Tibial nerve (tissue), 4 donors: ENCODE data around the gene LLGL2. TPM values are rescaled to one million over a fixed set of nuclear protein-coding genes. Genes with fewer than 3 reads are reported as not detected.

ENCODE experiments used
- DNase-seq, 2 donors: peaks; one replicate each; pipeline ENCODE4 v3.0.0-alpha.2; 2019; ENCODE audit warnings: low spot score in 2 of 2
- H3K27ac ChIP-seq, 4 donors: fragments of 200-600 bp; sonication (generic) in 3 of 4; one replicate each; pipeline ENCODE4 v1.5.1; 2017 to 2019; ENCODE audit warnings: mild to moderate bottlenecking in 1 of 4
- H3K27me3 ChIP-seq, 2 donors: fragments of 200-600 bp; sonication (generic) in 1 of 2; one replicate each; pipeline versions ENCODE4 v1.5.1 to v1.6.0; 2017 to 2019
- H3K36me3 ChIP-seq, 3 donors: fragments of 200-600 bp; sonication (generic); one replicate each; pipeline ENCODE4 v1.5.1; 2018 to 2019
- H3K4me1 ChIP-seq, 4 donors: fragments of 200-600 bp; sonication (generic) in 3 of 4; one replicate each; pipeline ENCODE4 v1.5.1; 2017 to 2019
- H3K4me3 ChIP-seq, 4 donors: fragments of 200-600 bp; sonication (generic) in 3 of 4; one replicate each; pipeline ENCODE4 v1.5.1; 2017 to 2019; ENCODE audit warnings: mild to moderate bottlenecking in 1 of 4, moderate library complexity in 1 of 4
- H3K9me3 ChIP-seq, 4 donors: fragments of 200-600 bp; sonication (generic) in 3 of 4; one replicate each; pipeline ENCODE4 v1.5.1; 2017 to 2019
- EP300 ChIP-seq, 2 donors: sonication (generic); formaldehyde crosslinking; IDR thresholded peaks; one replicate each; pipeline ENCODE4 v1.6.1; 2017; ENCODE audit warnings: antibody characterized with exemption in 2 of 2, mild to moderate bottlenecking in 1 of 2
- POLR2A ChIP-seq, 2 donors: fragments of 450-650 bp; IDR thresholded peaks; one replicate each; pipeline ENCODE4 v1.6.1; 2017; ENCODE audit warnings: antibody characterized with exemption in 2 of 2, mild to moderate bottlenecking in 2 of 2, moderate library complexity in 2 of 2
- WGBS, 2 donors: methylation state at CpG; one replicate each; pipeline ENCODE4 v1.1.5; 2018; 5-methylcytosine and 5-hydroxymethylcytosine counted together
- total RNA-seq, 4 donors: library from RNA; depleted of rRNA; stranded (reverse); fragments of >200 nt; gene quantifications; one replicate each; pipeline ENCODE4 v1.1.0, GENCODE V29; 2016
- TF ChIP-seq, protein P1 (sequence below), 5 experiments: fragments of 200-600 bp in 3 of 5; fragments of 450-650 bp in 2 of 5; sonication (generic) in 3 of 5; IDR thresholded peaks; one replicate each; pipeline ENCODE4 v1.5.1; 2016 to 2019; ENCODE audit warnings: antibody characterized with exemption in 5 of 5, mild to moderate bottlenecking in 3 of 5, moderate library complexity in 2 of 5

The LLGL2 gene
- total RNA-seq, 4 donors from 2014 or later, result 8.4 to 18.4 (median 8.8) TPM

DNA sequence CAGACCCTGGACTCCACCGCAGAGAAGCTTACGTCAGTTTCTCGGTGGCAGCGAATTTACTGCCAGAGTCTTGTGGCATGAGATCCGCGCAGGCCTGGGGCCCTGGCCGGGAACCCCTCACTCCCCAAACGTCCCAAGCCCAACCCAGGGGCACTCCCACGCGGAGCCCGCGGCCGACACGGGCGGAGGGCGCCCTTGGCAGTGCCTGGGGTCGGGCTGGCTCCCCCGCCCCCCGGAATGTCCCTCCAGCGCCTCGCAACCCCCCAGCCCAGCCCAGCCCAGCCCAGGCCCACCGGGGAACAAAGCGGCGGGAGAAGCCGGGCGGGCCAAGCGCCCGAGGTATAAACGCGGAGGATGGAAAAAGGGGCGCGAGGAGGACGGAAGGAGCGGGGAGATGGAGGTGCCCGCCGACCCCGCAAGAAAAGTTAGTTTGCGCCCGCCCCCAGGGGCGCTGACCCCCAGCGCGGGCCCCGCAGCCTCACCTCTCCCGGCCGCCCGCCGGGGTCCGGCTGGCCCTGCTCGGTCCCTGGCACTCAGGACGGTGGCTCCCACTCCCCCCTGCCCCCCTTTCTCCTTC is 10.5 kb upstream of the LLGL2 start:
- no peaks in the 10 kb centered on the region for H3K9me3 ChIP-seq
- DNase-seq, result no peak
- TF ChIP-seq, protein P1, sequence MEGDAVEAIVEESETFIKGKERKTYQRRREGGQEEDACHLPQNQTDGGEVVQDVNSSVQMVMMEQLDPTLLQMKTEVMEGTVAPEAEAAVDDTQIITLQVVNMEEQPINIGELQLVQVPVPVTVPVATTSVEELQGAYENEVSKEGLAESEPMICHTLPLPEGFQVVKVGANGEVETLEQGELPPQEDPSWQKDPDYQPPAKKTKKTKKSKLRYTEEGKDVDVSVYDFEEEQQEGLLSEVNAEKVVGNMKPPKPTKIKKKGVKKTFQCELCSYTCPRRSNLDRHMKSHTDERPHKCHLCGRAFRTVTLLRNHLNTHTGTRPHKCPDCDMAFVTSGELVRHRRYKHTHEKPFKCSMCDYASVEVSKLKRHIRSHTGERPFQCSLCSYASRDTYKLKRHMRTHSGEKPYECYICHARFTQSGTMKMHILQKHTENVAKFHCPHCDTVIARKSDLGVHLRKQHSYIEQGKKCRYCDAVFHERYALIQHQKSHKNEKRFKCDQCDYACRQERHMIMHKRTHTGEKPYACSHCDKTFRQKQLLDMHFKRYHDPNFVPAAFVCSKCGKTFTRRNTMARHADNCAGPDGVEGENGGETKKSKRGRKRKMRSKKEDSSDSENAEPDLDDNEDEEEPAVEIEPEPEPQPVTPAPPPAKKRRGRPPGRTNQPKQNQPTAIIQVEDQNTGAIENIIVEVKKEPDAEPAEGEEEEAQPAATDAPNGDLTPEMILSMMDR (IDR thresholded peaks at IDR 0.05), result no peak
- peak in 1 of 2 donors; percentile 72 for TF ChIP-seq POLR2A (IDR thresholded peaks at IDR 0.05)
- peaks cover 0 to 65% (median 54%) of the 10 kb centered on the region in 4 donors for H3K4me1 ChIP-seq
- WGBS, 2 donors, result 0 to 1% methylated on average over 21 to 33 of the region's 50 CpGs
- H3K4me3 ChIP-seq, result peak overlapping the region; percentile 82 to 98 (median 88)
- peak overlapping the region; percentile 85 to 97 (median 90) for H3K27ac ChIP-seq
- no peaks in the 10 kb centered on the region for H3K27me3 ChIP-seq
- peaks cover 0 to 13% (median 0%) of the 10 kb centered on the region in 3 donors for H3K36me3 ChIP-seq

DNA sequence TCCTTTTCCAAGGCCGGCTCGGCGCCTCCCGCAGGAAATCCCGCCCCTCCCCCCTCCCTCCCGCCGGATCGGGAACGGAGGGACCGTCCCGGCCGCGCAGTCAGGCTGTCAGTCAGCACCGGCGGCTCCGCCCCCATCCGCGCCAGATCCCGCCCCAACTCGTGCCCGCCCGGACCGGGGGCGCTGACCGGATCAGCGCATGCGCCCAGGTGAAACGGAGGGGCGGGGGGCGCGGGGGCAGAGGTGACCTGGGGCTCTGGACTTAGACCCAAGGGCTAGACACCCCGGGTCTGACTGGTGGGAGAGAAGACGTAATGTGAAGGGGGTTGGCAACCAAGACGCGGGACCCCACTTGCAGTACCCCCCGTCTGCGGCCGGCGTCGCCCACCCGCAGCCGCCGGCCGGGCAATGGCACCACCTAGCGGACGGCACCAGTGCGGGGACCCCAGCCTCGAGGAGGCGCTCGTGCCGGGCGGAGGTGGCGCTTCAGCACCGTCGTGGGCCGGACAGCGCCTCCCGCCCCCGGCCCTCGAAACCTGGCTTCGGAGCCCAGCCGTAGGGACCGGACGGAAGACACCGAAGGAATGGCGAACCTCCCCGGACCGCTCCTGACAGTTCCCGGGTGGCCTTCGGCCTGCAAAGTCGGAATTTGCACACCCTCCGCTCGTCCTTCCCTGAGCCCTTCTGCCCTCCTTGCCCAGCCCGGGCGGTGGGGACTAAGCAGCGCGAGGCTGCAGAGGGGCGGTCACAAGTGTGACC is 9.8 kb upstream of the LLGL2 start, which contains the start of gene CASKIN2:
CASKIN2 (minus strand) TSS at position 42 of the 759 bp plus-strand sequence. CDS start 1,733 bp downstream, outside the sequence.
- Histone ChIP-seq H3K4me3 (peak within 1 kb of the TSS; percentile 82 to 98 (median 88)), H3K27me3 (no peaks in the 10 kb centered on the region), H3K36me3 (peaks cover 0 to 15% (median 0%) of the 10 kb centered on the region in 3 donors), H3K4me1 (peaks cover 0 to 59% (median 48%) of the 10 kb centered on the region in 4 donors), H3K9me3 (no peaks in the 10 kb centered on the region), H3K27ac (peak within 1 kb of the TSS; percentile 85 to 97 (median 90))
- TF ChIP-seq EP300 (IDR thresholded peaks at IDR 0.05), result peak in 1 of 2 donors; percentile 33
- TF ChIP-seq POLR2A (IDR thresholded peaks at IDR 0.05), result no peak
- TF ChIP-seq, protein P1 (IDR thresholded peaks at IDR 0.05), result peak; percentile 97 to 100 (median 99)
- 0 to 1% methylated on average over 22 to 55 of the region's 78 CpGs for WGBS, 2 donors
- peak; percentile 93 to 94 for DNase-seq

DNA sequence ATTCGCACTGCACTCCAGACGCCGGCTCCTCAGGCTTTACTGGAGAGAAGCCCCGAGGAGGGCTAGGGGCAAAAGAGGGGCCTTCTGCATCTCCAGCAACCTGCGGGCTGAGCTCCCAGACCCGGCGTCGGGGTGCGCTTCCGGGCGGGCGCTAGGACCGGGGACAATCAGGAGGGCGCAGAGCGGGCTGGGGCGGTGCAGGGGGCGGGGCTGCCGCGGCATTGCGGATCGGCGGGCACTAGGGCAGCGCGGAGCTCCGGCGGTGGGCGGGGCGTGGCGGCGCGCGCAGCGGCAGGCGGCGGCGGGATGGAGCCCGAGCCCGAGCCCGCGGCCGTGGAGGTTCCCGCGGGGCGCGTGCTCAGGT is 9.3 kb upstream of the LLGL2 start, which contains the start of gene TSEN54:
TSEN54 (plus strand) TSS at position 274 of the 364 bp plus-strand sequence; CDS start at position 307, 33 bp downstream.
- Histone ChIP-seq H3K27me3 (no peaks in the 10 kb centered on the region), H3K4me1 (peaks cover 0 to 53% (median 43%) of the 10 kb centered on the region in 4 donors), H3K9me3 (no peaks in the 10 kb centered on the region), H3K36me3 (peaks cover 0 to 19% (median 0%) of the 10 kb centered on the region in 3 donors), H3K4me3 (peak within 1 kb of the TSS; percentile 82 to 98 (median 91)), H3K27ac (peak within 1 kb of the TSS; percentile 85 to 97 (median 90))
- WGBS, 2 donors, result 0 to 1% methylated on average over 12 to 20 of the region's 45 CpGs
- TF ChIP-seq EP300 (IDR thresholded peaks at IDR 0.05), result peak in 1 of 2 donors; percentile 24
- TF ChIP-seq POLR2A (IDR thresholded peaks at IDR 0.05), result peak in 1 of 2 donors; percentile 36
- TF ChIP-seq, protein P1 (IDR thresholded peaks at IDR 0.05), result no peak
- DNase-seq, result peak; percentile 86 to 90

DNA sequence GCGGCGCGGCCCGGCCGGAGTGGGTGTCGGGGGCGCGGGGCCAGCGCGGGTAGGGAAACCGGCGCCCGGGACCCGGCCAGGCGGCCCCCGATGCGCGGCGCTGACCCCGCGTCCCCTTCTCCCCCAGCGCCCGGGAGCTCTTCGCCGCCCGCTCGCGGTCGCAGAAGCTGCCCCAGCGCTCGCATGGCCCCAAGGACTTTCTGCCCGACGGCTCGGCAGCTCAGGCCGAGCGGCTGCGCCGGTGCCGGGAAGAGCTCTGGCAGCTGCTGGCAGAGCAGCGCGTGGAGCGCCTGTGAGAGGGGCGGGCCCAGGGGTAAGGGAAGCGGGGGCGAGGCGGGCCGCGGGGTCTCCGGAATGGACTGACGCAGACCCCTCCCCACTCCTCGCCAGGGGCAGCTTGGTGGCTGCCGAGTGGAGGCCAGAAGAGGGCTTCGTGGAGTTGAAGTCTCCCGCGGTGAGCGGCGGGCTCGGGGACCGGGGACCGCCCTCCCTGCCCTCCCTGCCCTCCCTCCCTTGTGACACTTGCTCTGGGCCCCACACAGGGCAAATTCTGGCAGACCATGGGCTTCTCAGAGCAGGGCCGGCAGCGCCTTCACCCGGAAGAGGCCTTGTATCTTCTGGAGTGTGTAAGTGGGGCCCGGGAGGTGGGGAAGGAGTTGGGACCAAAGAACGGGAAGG is 8.7 kb upstream of the LLGL2 start:
- Histone ChIP-seq H3K36me3 (peaks cover 0 to 24% (median 0%) of the 10 kb centered on the region in 3 donors), H3K27me3 (no peaks in the 10 kb centered on the region), H3K4me3 (peak overlapping the region; percentile 82 to 98 (median 91)), H3K27ac (peak overlapping the region in 3 of 4 donors; percentile 75 to 96 (median 80)), H3K4me1 (peaks cover 0 to 48% (median 38%) of the 10 kb centered on the region in 4 donors), H3K9me3 (no peaks in the 10 kb centered on the region)
- TF ChIP-seq, protein P1 (IDR thresholded peaks at IDR 0.05), result no peak
- TF ChIP-seq POLR2A (IDR thresholded peaks at IDR 0.05) (no peak), EP300 (IDR thresholded peaks at IDR 0.05) (no peak)
- DNase-seq, result no peak
- 0% methylated on average over 30 to 31 of the region's 65 CpGs for WGBS, 2 donors
